ENCODE measurements around the gene STK32C. TPM values are rescaled to one million over a fixed set of nuclear protein-coding genes. Genes with fewer than 3 reads are reported as not detected.

Gene STK32C
- total and polyA plus RNA-seq, 10 of the 15 experiments (the other 5 are each of a cell fraction or from before 2014, with no cell fraction given) = 1.5 to 18.1 (median 6.4) TPM

GRCh38 chr10:132294561-132295318 lies 13.0 kb downstream of the STK32C start:
- no peak overlapping the region for H3K4me2 ChIP-seq (ENCODE audit: control insufficient read depth, insufficient read depth)
- in situ Hi-C loops (cut with MboI) (no loop called here), intact Hi-C loops (cut with micrococcal nuclease; ENCODE audit: unreplicated experiment) (no loop called here)
- SMC1A ChIA-PET (ENCODE audit: uncharacterized antibody, unreplicated experiment) = no interaction called here
- H3K27ac ChIP-seq (ENCODE audit: control insufficient read depth, insufficient read depth) = no peak overlapping the region
- H3K79me2 ChIP-seq (ENCODE audit: control insufficient read depth, insufficient read depth, low read length) = no peaks in the 10 kb centered on the region
- peak; percentile 81 for TF ChIP-seq REST (IDR thresholded peaks at IDR 0.05; ENCODE audit: low read depth, low read length)
- no peak for TF ChIP-seq FOXM1 (IDR thresholded peaks at IDR 0.05; ENCODE audit: low read depth, low read length)
- H3K9me3 ChIP-seq (replicated peaks; ENCODE audit: control insufficient read depth, insufficient read depth, low read length) = no peaks in the 10 kb centered on the region
- no peak overlapping the region for H3K9ac ChIP-seq (ENCODE audit: control insufficient read depth, insufficient read depth, low read length)
- FAIRE-seq (no peak), DNase-seq (ENCODE audit: low read depth, low spot score) (no peak), ATAC-seq (no peak)
- BruUV-seq (replicated peaks) = no TSS peak
- H3K4me1 ChIP-seq (ENCODE audit: control insufficient read depth, insufficient read depth, low read length) = no peaks in the 10 kb centered on the region
- RAD21 ChIA-PET (ENCODE audit: unreplicated experiment) = no interaction called here
- H3K4me3 ChIP-seq = no peak overlapping the region
- no peaks in the 10 kb centered on the region for H3K36me3 ChIP-seq (ENCODE audit: control insufficient read depth in 2 of 2, insufficient read depth in 2 of 2, low read length in 1 of 2)
- CTCF ChIA-PET = no interaction called here
- no peaks in the 10 kb centered on the region for H4K20me1 ChIP-seq (ENCODE audit: control insufficient read depth, insufficient read depth)
- POLR2A ChIA-PET = no interaction called here
- no peaks in the 10 kb centered on the region; a peak in 1 of 4 replicates for H3K27me3 ChIP-seq (replicated peaks in 1 of 2; ENCODE audit: control insufficient read depth in 2 of 2, insufficient read depth in 2 of 2, low read length in 1 of 2)
- WGBS (ENCODE audit: insufficient coverage, insufficient replicate concordance, low lambda C conversion rate, missing lambda C conversion rate) = 40% methylated on average over 23 of the region's 23 CpGs
- H2AFZ ChIP-seq (ENCODE audit: control insufficient read depth, low read depth, low read length) = no peak overlapping the region

All from GM12878 (cell line).